CD8-positive, alpha-beta memory T cell (primary cell): ENCODE data around the gene RAPGEF1. TPM values are rescaled to one million over a fixed set of nuclear protein-coding genes. Genes with fewer than 3 reads are reported as not detected.

ENCODE experiments used
- CTCF ChIA-PET: fragments of 350-600 bp; sonication (Branson Sonifier 250); formaldehyde crosslinking; loops from one replicate; lab custom pipeline; 2021; ENCODE audit warnings: antibody characterized with exemption; lab: Charles Lee
- POLR2A ChIA-PET: fragments of 350-600 bp; sonication (Branson Sonifier 250); formaldehyde crosslinking; loops from one replicate; lab custom pipeline; 2021; ENCODE audit warnings: antibody characterized with exemption; lab: Charles Lee
- DNase-seq, 5 donors: peaks; one replicate each; pipeline versions ENCODE4 v3.0.0 to v3.0.0-alpha.2; 2020 to 2022; ENCODE audit warnings: mixed read lengths in 1 of 5
- H3K27ac ChIP-seq: one replicate; pipeline ENCODE4 v1.7.0; 2013; ENCODE audit warnings: low read depth, mild to moderate bottlenecking, low read length, moderate library complexity
- H3K27me3 ChIP-seq: 2 replicates; pipeline ENCODE4 v1.7.0; 2013; ENCODE audit warnings: low read length, mild to moderate bottlenecking; ENCODE audit not compliant: insufficient read depth, poor library complexity, severe bottlenecking
- H3K36me3 ChIP-seq: 2 replicates; pipeline ENCODE4 v1.7.0; 2013; ENCODE audit warnings: mild to moderate bottlenecking, low read length, moderate library complexity; ENCODE audit not compliant: insufficient read depth
- H3K4me1 ChIP-seq: 2 replicates; pipeline ENCODE4 v1.7.0; 2013; ENCODE audit warnings: mild to moderate bottlenecking, low read length, moderate library complexity; ENCODE audit not compliant: insufficient read depth
- H3K4me3 ChIP-seq: 2 replicates; pipeline ENCODE4 v1.7.0; 2013; ENCODE audit warnings: mild to moderate bottlenecking, low read length
- H3K9me3 ChIP-seq: 2 replicates; pipeline ENCODE4 v1.7.0; 2013; ENCODE audit warnings: mild to moderate bottlenecking, low read length
- H3K27ac Mint-ChIP-seq, 8 donors: one replicate each; pipeline ENCODE4 v1.8.0; 2020 to 2021; ENCODE audit warnings: mixed read lengths in 8 of 8, mild to moderate bottlenecking in 6 of 8, inconsistent platforms in 3 of 8, moderate library complexity in 3 of 8
- H3K27me3 Mint-ChIP-seq, 2 donors: one replicate each; pipeline ENCODE4 v1.8.0; 2020 to 2021; ENCODE audit warnings: mixed read lengths in 2 of 2, mild to moderate bottlenecking in 1 of 2, moderate library complexity in 1 of 2
- H3K36me3 Mint-ChIP-seq, 3 donors: one replicate each; pipeline ENCODE4 v1.8.0; 2020 to 2021; ENCODE audit warnings: mixed read lengths in 3 of 3, inconsistent platforms in 1 of 3, mild to moderate bottlenecking in 1 of 3
- H3K4me1 Mint-ChIP-seq, 3 donors: one replicate each; pipeline ENCODE4 v1.8.0; 2020 to 2021; ENCODE audit warnings: mixed read lengths in 3 of 3, inconsistent platforms in 1 of 3, mild to moderate bottlenecking in 1 of 3
- H3K4me3 Mint-ChIP-seq, 7 donors: one replicate each; pipeline ENCODE4 v1.8.0; 2020 to 2021; ENCODE audit warnings: mixed read lengths in 7 of 7, mild to moderate bottlenecking in 6 of 7, moderate library complexity in 4 of 7, inconsistent platforms in 2 of 7
- H3K9me3 Mint-ChIP-seq, 5 donors: one replicate each; pipeline ENCODE4 v1.8.0; 2020 to 2022; ENCODE audit warnings: mixed read lengths in 5 of 5, mild to moderate bottlenecking in 3 of 5, moderate library complexity in 2 of 5, inconsistent platforms in 1 of 5
- polyA plus RNA-seq: library from polyadenylated mRNA; unstranded; fragments of 300-500 nt; fragmentation: Illumina TruSeq; gene quantifications from one replicate; pipeline ENCODE4 v1.2.3, GENCODE V29; 2021
- total RNA-seq, 2 experiments: library from RNA; stranded (reverse); gene quantifications; one replicate each; pipeline ENCODE4 v1.2.3, GENCODE V29; 2021

The RAPGEF1 gene
- total and polyA plus RNA-seq, 3 experiments from 2014 or later: 20.1 to 148 (median 145) TPM

DNA sequence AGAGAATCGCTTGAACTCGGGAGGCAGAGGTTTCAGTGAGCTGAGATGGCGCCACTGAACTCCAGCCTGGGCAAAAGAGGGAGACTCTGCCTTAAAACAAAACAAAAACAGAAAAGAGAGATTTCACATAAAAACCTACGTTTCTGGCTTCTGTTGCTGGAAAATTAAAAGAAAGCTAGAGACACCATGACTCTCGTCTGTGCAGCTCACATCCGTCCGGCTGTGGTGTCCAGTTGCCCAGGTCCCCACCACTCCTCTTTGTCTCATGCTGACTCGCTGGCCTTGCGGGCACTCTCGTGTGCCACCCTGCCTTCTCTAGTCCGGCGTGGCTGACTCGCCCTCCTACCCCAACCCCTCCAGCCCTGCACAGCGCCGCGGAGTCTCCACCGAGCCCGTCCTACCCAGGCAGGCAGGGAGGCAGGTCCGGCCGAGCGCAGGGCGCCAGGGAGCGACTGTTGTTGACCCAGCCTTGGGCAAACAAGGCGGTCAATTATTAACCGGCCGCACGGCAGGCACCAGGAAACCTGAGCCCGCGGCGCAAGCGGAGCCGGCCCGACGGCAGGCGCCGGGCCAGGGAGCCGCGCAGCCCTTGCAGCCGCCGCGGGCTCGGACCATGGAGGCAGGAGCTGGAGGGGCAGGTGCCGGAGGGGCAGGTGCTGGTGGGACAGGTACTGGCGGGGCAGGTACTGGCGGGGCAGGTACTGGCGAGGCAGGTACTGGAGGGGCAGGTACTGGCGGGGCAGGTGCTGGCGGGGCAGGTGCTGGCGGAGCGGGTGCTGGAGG, 194.7 kb downstream of the RAPGEF1 start, which contains the start of gene PRRT1B:
Gene PRRT1B, plus strand, starts transcription at position 521 of the 783 bp plus-strand sequence. Its CDS starts 93 bp downstream, at position 614.
- Histone ChIP-seq H3K36me3 (no peaks in the 10 kb centered on the region), H3K4me1 (peaks cover 8% of the 10 kb centered on the region), H3K27me3 (peaks cover 7% of the 10 kb centered on the region), H3K27ac (no peak within 1 kb of the TSS), H3K4me3 (no peak within 1 kb of the TSS), H3K9me3 (peaks cover 14% of the 10 kb centered on the region)
- DNase-seq: no peak
- Mint-ChIP-seq H3K27me3 (peaks cover 36% of the 10 kb centered on the region in 2 donors), H3K9me3 (peaks cover 8 to 33% (median 20%) of the 10 kb centered on the region in 5 donors), H3K4me3 (peak within 1 kb of the TSS; percentile 52 to 91 (median 81)), H3K27ac (peak within 1 kb of the TSS in 1 of 8 donors; percentile 39), H3K4me1 (peaks cover 21 to 34% (median 24%) of the 10 kb centered on the region in 3 donors), H3K36me3 (peaks cover 0 to 27% (median 7%) of the 10 kb centered on the region in 3 donors)
- CTCF ChIA-PET: interaction anchor here (1.2 kb wide), 1 partner anchor 14 kb away, joined by 3 read pairs; no protein-coding TSS in a partner anchor
- POLR2A ChIA-PET: no interaction called here

DNA sequence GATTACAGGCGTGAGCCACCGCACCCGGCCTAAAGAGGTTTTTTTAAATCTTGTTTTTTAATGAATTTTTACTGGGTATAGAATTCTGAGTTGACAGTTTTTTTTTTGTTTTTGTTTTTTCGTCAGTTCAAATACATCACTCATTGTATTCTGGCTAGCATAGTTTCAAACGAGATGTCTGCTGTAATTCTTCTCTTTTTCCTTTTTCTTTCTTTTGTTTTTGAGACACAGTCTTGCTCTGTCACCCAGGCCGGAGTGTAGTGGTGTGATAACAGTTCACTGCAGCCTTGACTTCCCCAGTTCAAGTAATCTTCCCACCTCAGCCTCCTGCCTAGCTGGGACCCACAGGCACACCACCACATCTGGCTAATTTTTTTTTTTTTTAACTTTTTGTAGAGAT, 196.7 kb downstream of the RAPGEF1 start:
- no peak overlapping the region for H3K27ac Mint-ChIP-seq
- H3K4me3 Mint-ChIP-seq: peak overlapping the region in 1 of 7 donors; percentile 25
- Histone ChIP-seq H3K36me3 (no peaks in the 10 kb centered on the region), H3K27me3 (peaks cover 7% of the 10 kb centered on the region), H3K4me3 (no peak overlapping the region), H3K4me1 (peaks cover 27% of the 10 kb centered on the region), H3K9me3 (peaks cover 14% of the 10 kb centered on the region), H3K27ac (no peak overlapping the region)
- no peak for DNase-seq
- H3K9me3 Mint-ChIP-seq: peaks cover under 1 to 28% (median 20%) of the 10 kb centered on the region in 5 donors
- peaks cover 15 to 16% of the 10 kb centered on the region in 2 donors for H3K27me3 Mint-ChIP-seq
- ChIA-PET POLR2A (no interaction called here), CTCF (no interaction called here)
- peaks cover 0 to 20% (median 7%) of the 10 kb centered on the region in 3 donors for H3K36me3 Mint-ChIP-seq
- H3K4me1 Mint-ChIP-seq: peaks cover 27 to 43% (median 34%) of the 10 kb centered on the region in 3 donors

DNA sequence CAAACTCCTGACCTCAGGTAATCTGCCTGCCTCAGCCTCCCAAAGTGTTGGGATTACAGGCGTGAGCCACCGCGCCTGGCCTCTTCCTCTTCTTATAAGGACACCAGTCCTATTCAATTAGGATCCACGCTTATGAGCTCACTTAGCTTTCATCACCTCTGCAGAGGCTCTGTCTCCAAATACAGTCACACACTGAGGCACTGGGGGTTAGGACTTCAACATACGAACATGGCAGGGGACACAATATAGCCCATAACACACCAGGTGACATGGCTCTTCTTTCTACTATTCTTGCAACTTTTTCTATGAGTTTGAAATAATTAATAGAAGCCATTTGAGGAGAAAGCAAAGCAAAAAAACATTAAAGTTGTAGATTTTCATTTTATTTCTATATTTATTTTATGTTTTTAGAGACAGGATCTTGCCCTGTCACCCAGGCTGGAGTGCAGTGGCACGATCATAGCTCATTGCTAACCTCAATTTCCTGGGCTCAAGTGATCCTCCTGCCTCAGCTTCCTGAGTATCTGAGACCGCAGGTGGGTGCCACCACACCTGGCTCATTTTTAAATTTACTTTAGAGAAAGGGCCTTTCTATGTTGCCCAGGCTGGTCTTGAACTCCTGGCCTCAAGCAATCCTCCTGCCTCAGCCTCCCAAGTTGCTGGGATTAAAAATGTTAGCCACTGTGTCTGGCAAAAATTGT, 200.5 kb downstream of the RAPGEF1 start:
- H3K27ac Mint-ChIP-seq: peak overlapping the region; percentile 26 to 94 (median 88)
- CTCF ChIA-PET: no interaction called here
- H3K4me1 Mint-ChIP-seq: peaks cover 27 to 46% (median 33%) of the 10 kb centered on the region in 3 donors
- H3K9me3 Mint-ChIP-seq: peaks cover 0 to 19% (median 17%) of the 10 kb centered on the region in 5 donors
- H3K36me3 ChIP-seq: no peaks in the 10 kb centered on the region
- H3K36me3 Mint-ChIP-seq: peaks cover 0 to 12% (median 5%) of the 10 kb centered on the region in 3 donors
- H3K4me1 ChIP-seq: peaks cover 44% of the 10 kb centered on the region
- H3K27ac ChIP-seq: no peak overlapping the region
- H3K4me3 Mint-ChIP-seq: peak overlapping the region; percentile 32 to 85 (median 63)
- H3K9me3 ChIP-seq: peaks cover 12% of the 10 kb centered on the region
- peak in 4 of 5 donors; percentile 13 to 45 (median 36) for DNase-seq
- peaks cover 0 to 2% of the 10 kb centered on the region in 2 donors for H3K27me3 Mint-ChIP-seq
- no peak overlapping the region for H3K4me3 ChIP-seq
- POLR2A ChIA-PET: interaction anchor here (0.6 to 0.7 kb wide), 2 partner anchors 166 to 271 kb away, joined by 3 to 6 read pairs; no protein-coding TSS in a partner anchor
- H3K27me3 ChIP-seq: no peaks in the 10 kb centered on the region

DNA sequence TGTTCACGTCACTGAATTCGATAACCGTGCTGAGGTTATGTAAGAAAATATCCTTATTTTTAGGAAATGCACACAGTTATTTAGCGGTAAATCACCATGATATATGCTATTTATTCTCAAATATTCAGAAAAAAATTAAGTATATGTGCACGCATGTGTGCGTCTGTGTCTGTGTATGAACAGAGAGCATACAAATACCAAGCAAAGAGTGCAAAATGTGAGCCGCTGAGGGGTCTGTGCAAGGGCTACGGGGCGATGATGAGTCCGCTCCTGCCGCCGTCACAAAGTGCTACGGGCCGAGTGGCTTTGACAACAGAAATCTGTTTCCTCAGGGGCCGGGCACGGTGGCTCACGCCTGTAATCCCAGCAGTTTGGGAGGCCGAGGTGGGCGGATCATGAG, 201.9 kb downstream of the RAPGEF1 start:
- H3K4me1 Mint-ChIP-seq: peaks cover 27 to 49% (median 36%) of the 10 kb centered on the region in 3 donors
- peaks cover 0 to 2% of the 10 kb centered on the region in 2 donors for H3K27me3 Mint-ChIP-seq
- no peak overlapping the region for H3K27ac Mint-ChIP-seq
- H3K9me3 Mint-ChIP-seq: peaks cover 0 to 8% (median 3%) of the 10 kb centered on the region in 5 donors
- Histone ChIP-seq H3K36me3 (no peaks in the 10 kb centered on the region), H3K9me3 (no peaks in the 10 kb centered on the region), H3K27ac (no peak overlapping the region), H3K4me1 (peaks cover 47% of the 10 kb centered on the region), H3K27me3 (no peaks in the 10 kb centered on the region), H3K4me3 (no peak overlapping the region)
- POLR2A ChIA-PET: no interaction called here
- CTCF ChIA-PET: no interaction called here
- peak overlapping the region in 1 of 7 donors; percentile 27 for H3K4me3 Mint-ChIP-seq
- peak in 1 of 5 donors; percentile 38 for DNase-seq
- H3K36me3 Mint-ChIP-seq: peaks cover 0 to 4% (median 0%) of the 10 kb centered on the region in 3 donors

DNA sequence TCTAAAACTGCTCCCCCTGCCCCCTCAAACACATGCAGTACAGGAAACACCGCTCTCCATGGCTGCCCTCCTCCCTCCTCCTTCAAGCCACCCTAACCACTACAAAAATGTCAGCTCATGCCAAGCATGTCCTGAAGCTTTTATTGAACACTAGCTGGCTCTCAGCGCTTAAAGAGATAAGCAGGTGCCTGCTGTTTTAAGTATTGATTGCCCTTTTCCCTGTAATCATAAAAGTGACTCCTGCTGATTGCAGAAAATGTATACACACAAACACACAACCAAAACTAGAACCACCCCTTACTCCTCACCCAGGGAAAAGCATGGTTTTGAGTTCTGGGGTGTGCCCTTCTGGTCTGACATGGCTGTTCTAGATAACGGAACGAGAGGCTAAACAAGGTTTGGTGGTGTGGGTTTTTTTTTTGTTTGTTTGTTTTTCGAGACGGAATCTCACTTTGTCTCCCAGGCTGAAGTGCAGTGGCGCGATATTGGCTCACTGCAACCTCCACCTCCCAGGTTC, 205.1 kb downstream of the RAPGEF1 start:
- peaks cover 47% of the 10 kb centered on the region for H3K4me1 ChIP-seq
- H3K4me1 Mint-ChIP-seq: peaks cover 26 to 48% (median 30%) of the 10 kb centered on the region in 3 donors
- peak overlapping the region in 7 of 8 donors; percentile 20 to 76 (median 54) for H3K27ac Mint-ChIP-seq
- H3K36me3 ChIP-seq: no peaks in the 10 kb centered on the region
- H3K4me3 ChIP-seq: peak overlapping the region; percentile 44
- H3K27me3 Mint-ChIP-seq: peaks cover 0 to 2% of the 10 kb centered on the region in 2 donors
- H3K4me3 Mint-ChIP-seq: peak overlapping the region; percentile 18 to 84 (median 50)
- peaks cover 0 to 4% (median 0%) of the 10 kb centered on the region in 3 donors for H3K36me3 Mint-ChIP-seq
- CTCF ChIA-PET: interaction anchor here (1.0 kb wide), 2 partner anchors 11 to 12 kb away, joined by 3 to 5 read pairs; no protein-coding TSS in a partner anchor
- POLR2A ChIA-PET: interaction anchor here (0.6 kb wide), 1 partner anchor 286 kb away, joined by 3 read pairs; no protein-coding TSS in a partner anchor
- peaks cover 0 to 2% (median 0%) of the 10 kb centered on the region in 5 donors for H3K9me3 Mint-ChIP-seq
- no peak overlapping the region for H3K27ac ChIP-seq
- DNase-seq: peak in 2 of 5 donors; percentile 21 to 65
- H3K9me3 ChIP-seq: no peaks in the 10 kb centered on the region
- no peaks in the 10 kb centered on the region for H3K27me3 ChIP-seq

DNA sequence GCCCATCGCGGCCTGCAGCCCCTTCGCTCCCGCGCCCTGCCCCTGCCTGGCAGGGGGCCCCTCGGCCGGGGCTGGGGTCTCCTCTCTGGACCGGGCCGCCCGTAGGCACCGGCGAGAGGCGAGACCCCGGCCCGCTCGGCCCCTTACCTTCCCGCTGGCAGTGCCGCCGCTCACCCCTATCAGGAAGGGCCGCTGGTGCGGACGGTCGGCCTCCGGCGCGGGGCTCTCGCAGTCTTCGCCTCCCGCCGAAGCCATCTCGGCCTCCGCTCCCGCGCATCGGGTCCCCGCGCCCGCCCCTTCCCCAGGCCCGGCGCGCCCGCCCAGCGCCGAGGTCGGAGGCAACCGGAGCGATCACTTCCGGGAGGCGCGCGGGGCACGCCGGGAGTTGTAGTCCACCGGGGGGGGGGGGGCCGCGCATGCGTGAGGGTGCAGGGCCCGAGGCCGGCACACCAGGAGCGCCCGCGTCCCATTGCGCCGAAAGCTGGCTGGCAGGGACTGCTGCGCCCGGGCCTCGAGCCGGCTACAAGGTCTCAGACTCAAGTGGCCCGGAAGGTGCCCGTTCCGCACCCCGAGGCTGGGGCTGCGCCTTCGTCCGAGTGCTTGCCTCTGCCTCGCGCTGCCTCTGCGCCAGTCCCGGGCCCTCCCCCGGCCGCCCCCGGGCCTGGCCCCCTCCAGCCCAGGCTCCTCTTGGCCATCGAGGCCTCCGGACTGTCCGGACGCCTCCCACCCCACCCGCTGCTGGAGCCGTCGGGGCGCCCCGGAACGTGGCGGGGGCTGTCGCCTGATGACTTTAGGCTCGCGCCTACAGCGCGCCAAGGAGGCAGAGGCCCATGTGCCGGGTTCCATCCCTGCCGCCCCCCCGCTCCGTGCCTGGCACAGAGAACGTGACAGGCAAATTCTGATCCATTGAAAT, 208.7 kb downstream of the RAPGEF1 start, which contains the start of gene UCK1:
Gene UCK1, minus strand, starts transcription at position 344 of the 913 bp plus-strand sequence. Its CDS starts 89 bp downstream, at position 255.
- peak within 1 kb of the TSS in 6 of 8 donors; percentile 14 to 76 (median 48) for H3K27ac Mint-ChIP-seq
- peaks cover 0 to 2% (median 0%) of the 10 kb centered on the region in 5 donors for H3K9me3 Mint-ChIP-seq
- Histone ChIP-seq H3K27me3 (no peaks in the 10 kb centered on the region), H3K9me3 (no peaks in the 10 kb centered on the region), H3K36me3 (peaks cover 4% of the 10 kb centered on the region), H3K27ac (peak within 1 kb of the TSS; percentile 54), H3K4me3 (peak within 1 kb of the TSS; percentile 66), H3K4me1 (peaks cover 30% of the 10 kb centered on the region)
- peak; percentile 66 to 82 (median 70) for DNase-seq
- H3K4me3 Mint-ChIP-seq: peak within 1 kb of the TSS; percentile 63 to 81 (median 69)
- CTCF ChIA-PET: no interaction called here
- H3K4me1 Mint-ChIP-seq: peaks cover 26 to 39% (median 28%) of the 10 kb centered on the region in 3 donors
- POLR2A ChIA-PET: interaction anchor here (0.7 kb wide), 1 partner anchor 44 kb away, joined by 3 read pairs; no protein-coding TSS in a partner anchor
- H3K36me3 Mint-ChIP-seq: peaks cover 0 to 38% (median 5%) of the 10 kb centered on the region in 3 donors
- H3K27me3 Mint-ChIP-seq: peaks cover 0 to 2% of the 10 kb centered on the region in 2 donors
